ENCODE data around the gene ZNF385B. TPM values are rescaled to one million over a fixed set of nuclear protein-coding genes. Genes with fewer than 3 reads are reported as not detected.

ZNF385B gene
- total and polyA plus RNA-seq, 2 donors (not counting 1 experiment from before 2014, with no cell fraction given), result not detected

DNA sequence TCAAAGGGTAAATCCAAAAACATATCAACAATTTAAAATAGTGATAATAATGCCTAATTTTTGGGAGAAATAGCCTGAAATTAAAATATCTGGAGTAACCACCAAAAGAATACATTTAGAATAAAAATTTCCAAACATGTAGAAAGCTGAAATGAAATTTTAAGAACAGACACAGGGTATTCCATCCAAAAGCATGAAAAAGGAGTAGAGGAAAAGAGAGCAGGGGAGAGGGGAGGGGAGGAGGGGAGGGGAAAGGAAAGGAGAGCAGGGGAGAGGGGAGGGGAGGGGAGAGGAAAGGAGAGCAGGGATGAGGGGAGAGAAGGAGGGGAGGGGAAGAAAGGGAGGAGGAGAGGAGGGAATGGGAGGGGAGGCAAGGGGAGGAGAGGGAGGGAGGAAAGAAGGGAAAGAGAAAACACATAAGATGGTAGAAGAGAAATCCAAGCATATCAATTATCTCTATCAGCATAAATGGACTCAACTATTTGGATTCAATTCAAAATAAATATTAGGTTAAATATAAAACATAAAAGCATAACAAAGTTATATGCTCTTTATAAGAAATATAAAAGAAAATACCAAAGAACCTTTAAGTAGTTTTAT is 141.1 kb downstream of the ZNF385B start:
- Histone ChIP-seq H3K79me2 (ENCODE audit: control insufficient read depth, insufficient read depth, low read length) (no peaks in the 10 kb centered on the region), H3K27me3 (replicated peaks in 1 of 4; ENCODE audit: control extremely low read depth in 1 of 4, control insufficient read depth in 3 of 4, insufficient read depth in 4 of 4, low read length in 3 of 4) (peaks cover 0 to 4% (median 1%) of the 10 kb centered on the region in 4 experiments), H2AFZ (ENCODE audit: insufficient read depth, low read depth, low read length, poor library complexity, severe bottlenecking) (no peak overlapping the region), H3K4me3 (ENCODE audit: control extremely low read depth in 1 of 5, extremely low read depth in 1 of 5, insufficient read depth in 1 of 5, low read depth in 2 of 5, low read length in 4 of 5) (no peak overlapping the region), H3K4me2 (replicated peaks; ENCODE audit: low read depth, low read length, poor library complexity, severe bottlenecking) (no peak overlapping the region), H3K9ac (ENCODE audit: low read length) (no peak overlapping the region), H4K20me1 (ENCODE audit: control insufficient read depth, insufficient read depth, low read length, poor library complexity, severe bottlenecking) (no peaks in the 10 kb centered on the region), H3K36me3 (replicated peaks in 1 of 2; ENCODE audit: control extremely low read depth in 1 of 2, control insufficient read depth in 1 of 2, extremely low read depth in 1 of 2, insufficient read depth in 2 of 2, low read length in 1 of 2) (no peaks in the 10 kb centered on the region), H3K27ac (ENCODE audit: low read length in 2 of 2) (no peak overlapping the region), H3K9me3 (ENCODE audit: control extremely low read depth in 1 of 3, control insufficient read depth in 2 of 3, insufficient read depth in 1 of 3, low read length in 2 of 3) (no peaks in the 10 kb centered on the region), H3K4me1 (ENCODE audit: control insufficient read depth in 2 of 2, insufficient read depth in 2 of 2, low read length in 2 of 2) (no peaks in the 10 kb centered on the region)
- DNase-seq, result no peak
- Mint-ChIP-seq H3K4me3 (no peak overlapping the region), H3K27me3 (peaks cover 4% of the 10 kb centered on the region), H3K4me1 (no peaks in the 10 kb centered on the region), H3K9me3 (ENCODE audit: insufficient read depth) (no peaks in the 10 kb centered on the region), H3K27ac (no peak overlapping the region)
- intact Hi-C loops (cut with micrococcal nuclease), result no loop called here
- POLR2A ChIA-PET, result no interaction called here
- no peak for ATAC-seq (ENCODE audit: low read depth)
- CTCF ChIA-PET, result no interaction called here
- TF ChIP-seq, protein P1, sequence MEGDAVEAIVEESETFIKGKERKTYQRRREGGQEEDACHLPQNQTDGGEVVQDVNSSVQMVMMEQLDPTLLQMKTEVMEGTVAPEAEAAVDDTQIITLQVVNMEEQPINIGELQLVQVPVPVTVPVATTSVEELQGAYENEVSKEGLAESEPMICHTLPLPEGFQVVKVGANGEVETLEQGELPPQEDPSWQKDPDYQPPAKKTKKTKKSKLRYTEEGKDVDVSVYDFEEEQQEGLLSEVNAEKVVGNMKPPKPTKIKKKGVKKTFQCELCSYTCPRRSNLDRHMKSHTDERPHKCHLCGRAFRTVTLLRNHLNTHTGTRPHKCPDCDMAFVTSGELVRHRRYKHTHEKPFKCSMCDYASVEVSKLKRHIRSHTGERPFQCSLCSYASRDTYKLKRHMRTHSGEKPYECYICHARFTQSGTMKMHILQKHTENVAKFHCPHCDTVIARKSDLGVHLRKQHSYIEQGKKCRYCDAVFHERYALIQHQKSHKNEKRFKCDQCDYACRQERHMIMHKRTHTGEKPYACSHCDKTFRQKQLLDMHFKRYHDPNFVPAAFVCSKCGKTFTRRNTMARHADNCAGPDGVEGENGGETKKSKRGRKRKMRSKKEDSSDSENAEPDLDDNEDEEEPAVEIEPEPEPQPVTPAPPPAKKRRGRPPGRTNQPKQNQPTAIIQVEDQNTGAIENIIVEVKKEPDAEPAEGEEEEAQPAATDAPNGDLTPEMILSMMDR (IDR thresholded peaks at IDR 0.05), result no peak
- TF ChIP-seq EZH2 (IDR thresholded peaks at IDR 0.05; ENCODE audit: borderline replicate concordance, insufficient read depth, low read depth, low read length, poor library complexity, severe bottlenecking), result no peak

DNA sequence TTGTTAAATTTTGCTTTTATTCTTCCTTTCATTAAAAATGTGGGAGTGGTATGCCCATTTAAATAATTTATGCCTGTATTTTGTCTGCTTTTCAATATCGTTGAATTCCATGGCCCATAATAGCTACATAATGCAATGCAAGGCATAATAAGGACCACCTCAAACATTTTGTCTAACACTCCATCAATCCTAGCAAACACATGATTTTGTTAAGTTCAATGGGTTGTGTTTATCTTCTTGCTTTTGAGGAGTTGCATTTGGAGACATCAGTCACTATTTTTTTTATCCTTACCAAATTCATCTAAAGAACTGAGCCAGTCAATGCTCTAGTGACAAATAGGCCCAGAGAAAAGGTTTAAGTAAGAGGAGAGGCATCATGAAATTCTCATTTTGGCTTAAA is 145.5 kb downstream of the ZNF385B start:
- Histone ChIP-seq H3K9me3 (ENCODE audit: control extremely low read depth in 1 of 3, control insufficient read depth in 2 of 3, insufficient read depth in 1 of 3, low read length in 2 of 3) (no peaks in the 10 kb centered on the region), H3K4me1 (ENCODE audit: control insufficient read depth in 2 of 2, insufficient read depth in 2 of 2, low read length in 2 of 2) (no peaks in the 10 kb centered on the region), H3K27me3 (replicated peaks in 1 of 4; ENCODE audit: control extremely low read depth in 1 of 4, control insufficient read depth in 3 of 4, insufficient read depth in 4 of 4, low read length in 3 of 4) (peaks cover 0 to 4% (median 1%) of the 10 kb centered on the region in 4 experiments), H4K20me1 (ENCODE audit: control insufficient read depth, insufficient read depth, low read length, poor library complexity, severe bottlenecking) (no peaks in the 10 kb centered on the region), H3K27ac (ENCODE audit: low read length in 2 of 2) (no peak overlapping the region), H3K36me3 (replicated peaks in 1 of 2; ENCODE audit: control extremely low read depth in 1 of 2, control insufficient read depth in 1 of 2, extremely low read depth in 1 of 2, insufficient read depth in 2 of 2, low read length in 1 of 2) (no peaks in the 10 kb centered on the region), H3K4me3 (ENCODE audit: control extremely low read depth in 1 of 5, extremely low read depth in 1 of 5, insufficient read depth in 1 of 5, low read depth in 2 of 5, low read length in 4 of 5) (no peak overlapping the region), H2AFZ (ENCODE audit: insufficient read depth, low read depth, low read length, poor library complexity, severe bottlenecking) (no peak overlapping the region), H3K9ac (ENCODE audit: low read length) (no peak overlapping the region), H3K4me2 (replicated peaks; ENCODE audit: low read depth, low read length, poor library complexity, severe bottlenecking) (no peak overlapping the region), H3K79me2 (ENCODE audit: control insufficient read depth, insufficient read depth, low read length) (no peaks in the 10 kb centered on the region)
- ATAC-seq (ENCODE audit: low read depth) (no peak), DNase-seq (no peak)
- POLR2A ChIA-PET, result no interaction called here
- no peaks in the 10 kb centered on the region for H3K4me1 Mint-ChIP-seq
- intact Hi-C loops (cut with micrococcal nuclease), result no loop called here
- peaks cover 10% of the 10 kb centered on the region for H3K27me3 Mint-ChIP-seq
- no peak overlapping the region for H3K4me3 Mint-ChIP-seq
- CTCF ChIA-PET, result no interaction called here
- H3K9me3 Mint-ChIP-seq (ENCODE audit: insufficient read depth), result no peaks in the 10 kb centered on the region
- no peak overlapping the region for H3K27ac Mint-ChIP-seq
- no peak for TF ChIP-seq EZH2 (IDR thresholded peaks at IDR 0.05; ENCODE audit: borderline replicate concordance, insufficient read depth, low read depth, low read length, poor library complexity, severe bottlenecking)
- TF ChIP-seq, protein P1 (IDR thresholded peaks at IDR 0.05), result no peak
- no CpG with 5 or more reads among the region's 1 CpG for WGBS (ENCODE audit: insufficient coverage)

Measured in B cell (primary cell).